C4-2B (cell line): ENCODE measurements around the gene TPSAB1.

ENCODE experiments used
- H3K27ac ChIP-seq: fragments of 450-650 bp; 2 replicates; pipeline ENCODE4 v1.5.1; 2017
- CTCF ChIP-seq: fragments of 450-650 bp; conservative IDR thresholded peaks from 2 replicates; pipeline ENCODE4 v1.5.1; 2017; ENCODE audit warnings: mild to moderate bottlenecking
- ZFX ChIP-seq: fragments of 450-650 bp; IDR thresholded peaks from 2 replicates; pipeline ENCODE4 v1.6.1; 2017

TPSAB1 gene

GRCh38 chr16:1213231-1213630 is 27.3 kb upstream of the TPSAB1 start:
- TF ChIP-seq ZFX (no peak), CTCF (no peak)
- H3K27ac ChIP-seq, result no peak overlapping the region

- TF ChIP-seq ZFX, result no peak
- no peak for TF ChIP-seq CTCF
- no peak overlapping the region for H3K27ac ChIP-seq
Measured at GRCh38 chr16:1213796-1214372, 26.6 kb upstream of the TPSAB1 start.

- H3K27ac ChIP-seq, result no peak overlapping the region
- TF ChIP-seq CTCF, result no peak
- no peak for TF ChIP-seq ZFX
Measured at GRCh38 chr16:1214719-1215118, 25.8 kb upstream of the TPSAB1 start.

GRCh38 chr16:1215574-1216295 is 24.8 kb upstream of the TPSAB1 start:
- H3K27ac ChIP-seq, result no peak overlapping the region
- TF ChIP-seq ZFX, result no peak
- no peak for TF ChIP-seq CTCF

- TF ChIP-seq CTCF (no peak; the same call in 1 of the 2 replicates), ZFX (no peak)
- H3K27ac ChIP-seq, result no peak overlapping the region
Measured at GRCh38 chr16:1216296-1216619, 24.2 kb upstream of the TPSAB1 start.

GRCh38 chr16:1216681-1217400 is 23.7 kb upstream of the TPSAB1 start:
- TF ChIP-seq CTCF (no peak), ZFX (no peak)

GRCh38 chr16:1217526-1217925 is 23.0 kb upstream of the TPSAB1 start:
- no peak overlapping the region for H3K27ac ChIP-seq
- no peak for TF ChIP-seq ZFX
- TF ChIP-seq CTCF, result no peak

More at GRCh38 chr16:1216681-1217400, 23.7 kb upstream of the TPSAB1 start:
- H3K27ac ChIP-seq, result no peak overlapping the region
